ENCODE data around the gene SLC25A30.
"Not testable (repeated sequence)": the region's sequence is repeated elsewhere in the genome, so short reads cannot be mapped to it uniquely, and the experiment has no call there.

SLC25A30 gene

DNA sequence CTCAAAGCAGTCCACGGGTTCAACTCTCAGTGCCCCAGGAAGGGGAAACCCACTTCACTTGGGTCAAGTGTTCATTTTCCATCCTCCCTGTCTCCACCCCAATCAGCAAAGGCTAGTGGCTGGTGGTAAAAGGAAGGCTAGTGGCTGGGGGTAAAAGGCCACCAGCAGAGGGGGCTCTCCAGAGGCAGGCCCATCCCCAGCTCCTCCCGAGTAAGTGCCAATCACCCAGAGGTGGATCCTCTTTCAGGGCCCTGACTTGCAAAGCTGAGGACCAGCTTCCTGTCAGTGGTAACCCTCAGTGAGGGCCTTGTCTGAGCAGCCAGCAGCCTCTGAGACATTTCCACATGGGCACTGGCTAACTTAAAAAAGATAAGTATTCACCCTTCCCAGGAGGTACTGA is 55.2 kb downstream of the SLC25A30 start:
- DNase-seq, result no peak

DNA sequence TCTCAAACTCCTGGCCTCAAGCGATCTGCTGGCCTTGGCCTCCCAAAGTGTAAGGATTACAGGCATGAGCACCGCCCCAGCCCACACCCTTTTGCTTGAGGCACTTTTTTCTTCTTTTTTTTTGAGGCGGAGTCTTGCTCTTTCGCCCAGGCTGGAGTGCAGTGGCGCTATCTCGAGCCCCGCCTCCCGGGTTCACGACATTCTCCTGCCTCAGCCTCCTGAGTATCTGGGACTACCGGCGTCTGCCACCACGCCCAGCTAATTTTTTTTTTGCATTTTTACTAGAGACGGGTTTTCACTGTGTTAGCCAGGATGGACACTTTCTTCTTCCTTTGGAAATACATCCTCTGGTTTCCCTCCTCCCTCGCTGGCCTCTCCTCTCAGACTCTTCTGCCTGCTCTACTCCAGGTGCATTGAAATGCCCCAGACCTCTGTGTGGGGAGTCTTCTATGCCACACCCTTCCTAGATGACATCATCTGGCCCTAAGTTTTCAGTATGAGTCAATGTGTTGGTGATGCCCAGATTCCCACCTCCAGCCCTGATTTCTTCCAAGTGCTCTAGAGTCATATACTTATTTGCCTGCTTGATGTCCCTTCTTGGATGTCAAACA is 56.5 kb downstream of the SLC25A30 start:
- no peak for DNase-seq

DNA sequence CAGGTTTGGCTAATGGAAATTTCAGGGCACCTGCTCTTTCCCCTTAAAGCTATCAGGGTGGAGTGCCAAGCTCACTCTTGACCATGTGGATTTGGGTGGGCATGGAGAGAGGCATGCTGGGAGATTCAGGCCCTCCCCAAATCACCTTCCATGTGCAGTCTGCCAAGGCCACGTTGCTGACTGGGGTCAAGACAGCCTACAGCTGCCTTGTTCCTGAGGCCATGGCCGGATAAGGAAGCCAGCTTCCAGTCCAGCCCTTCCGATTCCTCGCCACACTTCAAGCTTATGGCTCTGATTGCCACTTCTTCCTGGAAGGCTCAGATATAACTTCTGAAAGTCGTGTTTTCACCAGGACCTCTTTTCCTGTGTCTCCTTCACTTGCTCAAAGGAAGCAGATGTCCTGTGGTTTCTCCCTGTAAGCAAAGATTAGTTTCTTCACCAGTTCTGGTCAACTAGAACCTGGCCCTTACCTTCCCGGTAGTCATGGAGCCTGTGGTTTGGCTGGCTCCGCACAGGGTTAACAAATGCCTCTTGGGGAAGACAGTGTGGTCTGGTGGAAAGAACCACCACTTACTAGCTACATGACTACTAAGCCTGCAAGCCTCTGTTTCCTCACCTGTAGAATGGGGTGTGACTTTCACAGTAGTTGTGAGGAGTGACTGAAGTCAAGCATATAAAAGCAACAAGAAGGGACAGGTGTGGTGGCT is 61.1 kb downstream of the SLC25A30 start:
- no peak for DNase-seq

DNA sequence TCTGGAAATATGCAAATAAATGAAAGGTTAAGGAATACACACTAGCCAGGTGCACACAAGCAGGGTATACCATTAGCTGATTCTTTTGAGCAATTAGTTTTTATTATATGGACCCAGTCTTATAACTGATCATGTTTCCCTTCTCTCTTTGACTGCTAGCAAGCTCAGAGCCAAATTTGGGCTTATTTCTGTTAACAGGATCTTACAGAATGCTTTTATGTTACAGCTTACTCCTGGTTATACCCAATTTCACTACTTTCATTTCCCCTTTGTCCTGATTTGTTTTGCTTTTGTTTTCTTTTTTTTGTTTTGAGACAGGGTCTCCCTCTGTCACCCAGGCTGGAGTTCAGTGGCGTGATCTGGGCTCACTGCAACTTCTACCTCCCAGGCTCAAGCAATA is 64.3 kb downstream of the SLC25A30 start:
- DNase-seq, result no peak

DNA sequence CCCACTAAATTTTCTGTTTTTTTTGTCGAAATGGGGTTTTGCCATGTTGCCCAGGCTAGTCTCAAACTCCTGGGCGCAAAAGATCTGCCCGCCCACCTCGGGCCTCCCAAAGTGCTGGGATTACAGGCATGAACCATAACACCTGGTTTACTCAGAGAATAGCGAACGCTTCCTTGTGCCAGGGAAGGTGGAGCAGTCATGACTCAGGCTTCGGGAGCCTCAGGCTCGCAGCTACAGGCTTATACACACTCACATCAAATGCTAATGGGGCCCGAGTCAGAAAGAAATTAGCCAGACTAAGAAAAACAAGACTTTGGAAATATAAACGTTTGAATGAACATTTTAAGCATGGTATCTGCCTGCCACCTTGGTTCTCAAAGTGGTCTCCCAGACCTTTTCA is 66.1 kb downstream of the SLC25A30 start:
- no peak for DNase-seq

DNA sequence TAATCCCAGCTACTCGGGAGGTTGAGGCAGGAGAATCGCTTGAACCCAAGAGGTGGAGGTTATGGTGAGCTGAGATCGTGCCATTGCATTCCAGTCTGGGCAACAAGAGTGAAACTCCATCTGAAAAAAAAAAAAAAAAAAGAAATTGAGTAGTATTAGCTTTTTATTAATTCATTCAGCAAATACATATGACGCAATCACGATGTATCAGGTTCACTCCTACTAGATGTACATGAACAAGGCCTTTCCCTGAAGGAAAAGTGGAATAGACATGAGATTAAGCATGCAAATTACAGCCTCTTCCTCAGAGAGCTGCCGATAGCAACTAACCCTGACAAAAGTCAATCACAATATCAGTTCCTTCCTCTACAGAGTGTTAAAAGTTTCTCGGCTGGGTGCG is 68.0 kb downstream of the SLC25A30 start:
- no peak for DNase-seq

DNA sequence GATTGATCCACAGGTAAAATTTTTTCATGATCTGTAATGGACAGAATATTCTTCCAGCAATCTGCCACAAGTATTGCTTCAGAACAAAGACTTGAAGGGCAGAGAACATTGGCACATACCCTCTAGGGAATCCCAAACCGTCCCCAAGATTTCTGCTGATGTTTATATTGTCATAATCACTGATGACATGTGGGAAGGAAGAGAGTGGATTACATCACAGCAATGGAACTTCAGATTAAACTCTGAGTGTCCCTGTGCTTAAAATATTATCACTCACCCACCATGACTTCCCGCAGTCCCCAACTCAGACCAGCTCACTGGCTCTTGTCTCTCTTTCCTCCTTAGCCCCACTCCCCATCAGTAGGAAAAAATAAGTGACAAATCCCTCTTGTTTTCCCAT is 68.7 kb downstream of the SLC25A30 start:
- DNase-seq, result no peak

DNA sequence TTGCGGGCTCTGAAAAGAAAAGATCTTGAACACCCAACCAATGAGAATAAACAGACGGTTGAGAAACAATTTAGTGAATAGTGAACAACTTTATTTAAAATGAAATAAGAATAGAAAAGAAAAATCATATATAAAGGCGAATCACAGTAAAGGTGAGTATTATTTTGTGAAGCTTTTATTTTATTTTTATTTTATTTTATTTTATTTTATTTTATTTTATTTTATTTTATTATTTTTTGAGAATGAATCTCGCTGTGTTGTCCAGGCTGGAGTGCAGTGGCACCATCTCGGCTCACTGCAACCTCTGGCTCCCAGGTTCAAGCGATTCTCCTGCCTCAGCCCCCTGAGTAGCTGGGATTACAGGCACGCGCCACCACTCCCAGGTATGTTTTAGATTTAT is 74.1 kb downstream of the SLC25A30 start:
- DNase-seq, result not testable (repeated sequence)

Data from NCI-H1105 treated with DMSO at 0.1 percent for 48 hours (cell line).